Mesodermal cell (in vitro differentiated cells): Measurements from ENCODE around the gene GALNT7.

Source experiments
- H3K27ac ChIP-seq: 2 replicates; pipeline ENCODE4 v1.7.0; 2013; ENCODE audit warnings: mild to moderate bottlenecking, low read depth, low read length, moderate library complexity; ENCODE audit not compliant: severe bottlenecking
- H3K36me3 ChIP-seq: 2 replicates; pipeline ENCODE4 v1.7.1; 2013; ENCODE audit warnings: mild to moderate bottlenecking, low read length, moderate library complexity; ENCODE audit not compliant: control insufficient read depth, insufficient read depth
- H3K4me1 ChIP-seq: one replicate; pipeline ENCODE4 v1.7.1; 2013; ENCODE audit warnings: mild to moderate bottlenecking, low read length; ENCODE audit not compliant: insufficient read depth, control insufficient read depth, poor library complexity, severe bottlenecking
- H3K4me3 ChIP-seq: 2 replicates; pipeline ENCODE4 v1.7.0; 2013; ENCODE audit warnings: low read length, control low read depth, mild to moderate bottlenecking; ENCODE audit not compliant: insufficient read depth, poor library complexity, severe bottlenecking; ENCODE audit errors: extremely low read depth
- H3K9me3 ChIP-seq: 2 replicates; pipeline ENCODE4 v1.7.1; 2013; ENCODE audit warnings: mild to moderate bottlenecking, low read length, moderate library complexity; ENCODE audit not compliant: control insufficient read depth
- WGBS, 2 experiments: methylation state at CpG; one replicate each; pipeline ENCODE4 v1.1.5; 2013; ENCODE audit warnings: missing lambda C conversion rate in 2 of 2; ENCODE audit not compliant: insufficient coverage in 2 of 2; 5-methylcytosine and 5-hydroxymethylcytosine counted together

Gene GALNT7

GRCh38 chr4:173293663-173294062 is 125.1 kb downstream of the GALNT7 start:
- H3K4me3 ChIP-seq = no peak overlapping the region
- WGBS, 2 experiments = 89 to 94% methylated on average over 5 to 7 of the region's 7 CpGs
- peaks cover 5% of the 10 kb centered on the region for H3K36me3 ChIP-seq
- H3K9me3 ChIP-seq = no peaks in the 10 kb centered on the region
- H3K4me1 ChIP-seq = peaks cover 8% of the 10 kb centered on the region
- H3K27ac ChIP-seq = no peak overlapping the region

GRCh38 chr4:173294444-173294843 is 125.8 kb downstream of the GALNT7 start:
- no peaks in the 10 kb centered on the region for H3K9me3 ChIP-seq
- H3K27ac ChIP-seq = no peak overlapping the region
- H3K4me1 ChIP-seq = no peaks in the 10 kb centered on the region
- H3K4me3 ChIP-seq = no peak overlapping the region
- WGBS, 2 experiments = 100% methylated on average over 1 of the region's 1 CpG
- peaks cover 5% of the 10 kb centered on the region for H3K36me3 ChIP-seq

GRCh38 chr4:173301518-173302201 is 133.0 kb downstream of the GALNT7 start:
- 40% methylated on average over 3 of the region's 5 CpGs; no CpG with 5 or more reads in 1 of the 2 experiments for whole genome bisulfite sequencing, 2 experiments
- Histone ChIP-seq H3K36me3 (peaks cover 15% of the 10 kb centered on the region), H3K9me3 (no peaks in the 10 kb centered on the region), H3K27ac (no peak overlapping the region), H3K4me1 (no peaks in the 10 kb centered on the region), H3K4me3 (no peak overlapping the region)

GRCh38 chr4:173307778-173308177 is 139.2 kb downstream of the GALNT7 start:
- Histone ChIP-seq H3K4me3 (no peak overlapping the region), H3K4me1 (no peaks in the 10 kb centered on the region), H3K9me3 (no peaks in the 10 kb centered on the region), H3K36me3 (peaks cover 22% of the 10 kb centered on the region), H3K27ac (no peak overlapping the region)
- 83 to 88% methylated on average over 2 of the region's 3 CpGs for WGBS, 2 experiments

- Histone ChIP-seq H3K4me3 (no peak overlapping the region), H3K9me3 (no peaks in the 10 kb centered on the region), H3K27ac (no peak overlapping the region), H3K36me3 (peaks cover 34% of the 10 kb centered on the region), H3K4me1 (no peaks in the 10 kb centered on the region)
- 100% methylated on average over 1 of the region's 4 CpGs for WGBS, 2 experiments
These were observed 142.8 kb downstream of the GALNT7 start for GRCh38 chr4:173311368-173311767.

- 85 to 90% methylated on average over 1 to 2 of the region's 3 CpGs for WGBS, 2 experiments
- Histone ChIP-seq H3K36me3 (peaks cover 29% of the 10 kb centered on the region), H3K9me3 (no peaks in the 10 kb centered on the region), H3K4me3 (no peak overlapping the region), H3K27ac (no peak overlapping the region), H3K4me1 (no peaks in the 10 kb centered on the region)
These were observed 146.1 kb downstream of the GALNT7 start for GRCh38 chr4:173314715-173315114.

GRCh38 chr4:173316060-173316459 is 147.4 kb downstream of the GALNT7 start:
- Histone ChIP-seq H3K27ac (no peak overlapping the region), H3K36me3 (peaks cover 31% of the 10 kb centered on the region), H3K4me1 (no peaks in the 10 kb centered on the region), H3K9me3 (no peaks in the 10 kb centered on the region), H3K4me3 (no peak overlapping the region)
- 70 to 100% methylated on average over 2 of the region's 2 CpGs for WGBS, 2 experiments

- Histone ChIP-seq H3K9me3 (no peaks in the 10 kb centered on the region), H3K4me1 (no peaks in the 10 kb centered on the region), H3K4me3 (no peak overlapping the region), H3K36me3 (peaks cover 34% of the 10 kb centered on the region), H3K27ac (no peak overlapping the region)
- WGBS, 2 experiments = 57% methylated on average over 1 of the region's 3 CpGs; no CpG with 5 or more reads in 1 of the 2 experiments
These were observed 148.4 kb downstream of the GALNT7 start for GRCh38 chr4:173317004-173317403.

GRCh38 chr4:173318240-173318639 is 149.6 kb downstream of the GALNT7 start:
- peaks cover 39% of the 10 kb centered on the region for H3K36me3 ChIP-seq
- H3K9me3 ChIP-seq = no peaks in the 10 kb centered on the region
- no peaks in the 10 kb centered on the region for H3K4me1 ChIP-seq
- no peak overlapping the region for H3K4me3 ChIP-seq
- H3K27ac ChIP-seq = no peak overlapping the region

- Histone ChIP-seq H3K9me3 (no peaks in the 10 kb centered on the region), H3K36me3 (peaks cover 39% of the 10 kb centered on the region), H3K27ac (no peak overlapping the region), H3K4me1 (no peaks in the 10 kb centered on the region), H3K4me3 (no peak overlapping the region)
- WGBS, 2 experiments = 20% methylated on average over 1 of the region's 3 CpGs; no CpG with 5 or more reads in 1 of the 2 experiments
These were observed 150.1 kb downstream of the GALNT7 start for GRCh38 chr4:173318648-173319211.

- Histone ChIP-seq H3K4me3 (no peak overlapping the region), H3K4me1 (no peaks in the 10 kb centered on the region), H3K9me3 (no peaks in the 10 kb centered on the region), H3K27ac (no peak overlapping the region), H3K36me3 (peaks cover 30% of the 10 kb centered on the region)
- 95 to 100% methylated on average over 2 of the region's 2 CpGs for WGBS, 2 experiments
These were observed 151.1 kb downstream of the GALNT7 start for GRCh38 chr4:173319696-173320095.
